H1 (cell line): ENCODE measurements around the gene KATNA1.

ENCODE experiments used
- CBX8 ChIP-seq: fragments of 300-800, 300-1000 bp; sonication (generic); IDR thresholded peaks from 2 replicates; pipeline ENCODE4 v1.7.1; 2016; ENCODE audit warnings: low read depth, low read length, borderline replicate concordance
- CEBPB ChIP-seq: IDR thresholded peaks from 2 replicates; pipeline ENCODE4 v1.6.1; 2012; ENCODE audit warnings: low read depth, low read length
- CTCF ChIP-seq, 3 experiments: IDR thresholded peaks; 1 replicate in 2 of 3; 2 replicates in 1 of 3; pipeline versions ENCODE4 v1.5.1 to v1.6.1; 2011; ENCODE audit warnings: low read length in 3 of 3, mild to moderate bottlenecking in 3 of 3, inconsistent platforms in 2 of 3, low read depth in 1 of 3, moderate library complexity in 1 of 3; ENCODE audit not compliant: insufficient read depth in 1 of 3; ENCODE audit errors: control extremely low read depth in 1 of 3
- EGR1 ChIP-seq: IDR thresholded peaks from 2 replicates; pipeline ENCODE4 v1.6.1; 2011; ENCODE audit warnings: low read depth, low read length, borderline replicate concordance
- EP300 ChIP-seq, 2 experiments: IDR thresholded peaks; 1 replicate in 1 of 2; 2 replicates in 1 of 2; pipeline ENCODE4 v1.6.1; 2011 to 2012; ENCODE audit warnings: low read depth in 2 of 2, low read length in 2 of 2, mild to moderate bottlenecking in 2 of 2, borderline replicate concordance in 1 of 2, inconsistent platforms in 1 of 2, moderate library complexity in 1 of 2
- EZH2 ChIP-seq: fragments of 200-600 bp; sonication (generic); IDR thresholded peaks from 2 replicates; pipeline ENCODE4 v1.7.1; 2012; ENCODE audit warnings: low read depth, mild to moderate bottlenecking, moderate library complexity, low read length, inconsistent platforms; ENCODE audit not compliant: severe bottlenecking
- FOSL1 ChIP-seq: IDR thresholded peaks from 2 replicates; pipeline ENCODE4 v1.6.1; 2011; ENCODE audit warnings: mild to moderate bottlenecking, low read depth, low read length, moderate library complexity; ENCODE audit not compliant: insufficient read depth
- GTF2F1 ChIP-seq: IDR thresholded peaks from 2 replicates; pipeline ENCODE4 v1.6.1; 2012; ENCODE audit warnings: low read depth, low read length, improper control_type of control experiment, borderline replicate concordance
- HDAC6 ChIP-seq: IDR thresholded peaks from one replicate; pipeline ENCODE4 v1.7.1; 2012; ENCODE audit warnings: low read depth, mild to moderate bottlenecking, inconsistent platforms, low read length, moderate library complexity
- MAX ChIP-seq: IDR thresholded peaks from 2 replicates; pipeline ENCODE4 v1.6.1; 2012; ENCODE audit warnings: inconsistent platforms
- POLR2AphosphoS5 ChIP-seq: IDR thresholded peaks from 2 replicates; pipeline ENCODE4 v1.6.1; 2011; ENCODE audit warnings: low read depth, low read length
- RFX5 ChIP-seq: IDR thresholded peaks from 2 replicates; pipeline ENCODE4 v1.6.1; 2011; ENCODE audit warnings: low read depth, low read length, improper control_type of control experiment, borderline replicate concordance
- RXRA ChIP-seq: IDR thresholded peaks from 2 replicates; pipeline ENCODE4 v1.6.1; 2011; ENCODE audit warnings: low read depth, mild to moderate bottlenecking, low read length, moderate library complexity; ENCODE audit not compliant: insufficient read depth
- SIX5 ChIP-seq: IDR thresholded peaks from 2 replicates; pipeline ENCODE4 v1.6.1; 2011; ENCODE audit warnings: mild to moderate bottlenecking, low read depth, low read length

- no peak for TF ChIP-seq CTCF (IDR thresholded peaks at IDR 0.05; ENCODE audit: control extremely low read depth in 1 of 3, insufficient read depth in 1 of 3, low read depth in 1 of 3, low read length in 3 of 3)
- TF ChIP-seq EGR1, result no peak
- no peak for TF ChIP-seq EP300 (IDR thresholded peaks at IDR 0.05; ENCODE audit: borderline replicate concordance in 1 of 2, low read depth in 2 of 2, low read length in 2 of 2)
- no peak for TF ChIP-seq MAX
- TF ChIP-seq SIX5, result no peak
- TF ChIP-seq HDAC6, result no peak
- TF ChIP-seq RXRA, result no peak
- no peak for TF ChIP-seq RFX5
- no peak for TF ChIP-seq EZH2
- no peak for TF ChIP-seq POLR2AphosphoS5
- TF ChIP-seq CBX8, result no peak
- no peak for TF ChIP-seq FOSL1
- TF ChIP-seq CEBPB, result no peak
- no peak for TF ChIP-seq GTF2F1
These were observed 19.5 kb downstream of the KATNA1 start for GRCh38 chr6:149628875-149629510.
